ENCODE results near the gene DOK6.

DOK6 gene

GRCh38 chr18:69539404-69539803 is 138.7 kb downstream of the DOK6 start:
- peaks cover 9% of the 10 kb centered on the region for H3K27me3 Mint-ChIP-seq
- H3K9me3 Mint-ChIP-seq (ENCODE audit: low read depth) = no peaks in the 10 kb centered on the region
- H3K27ac Mint-ChIP-seq = no peak overlapping the region
- H3K4me1 Mint-ChIP-seq (ENCODE audit: low read depth) = no peaks in the 10 kb centered on the region
- H3K36me3 Mint-ChIP-seq = no peaks in the 10 kb centered on the region
- no peak overlapping the region for H3K4me3 Mint-ChIP-seq

- H3K9me3 Mint-ChIP-seq (ENCODE audit: low read depth) = no peaks in the 10 kb centered on the region
- H3K4me3 Mint-ChIP-seq = no peak overlapping the region
Observed at GRCh38 chr18:69556228-69556627, 155.5 kb downstream of the DOK6 start.

GRCh38 chr18:69557282-69557681 is 156.6 kb downstream of the DOK6 start:
- H3K27ac Mint-ChIP-seq = no peak overlapping the region
- no peak overlapping the region for H3K4me3 Mint-ChIP-seq
- no peaks in the 10 kb centered on the region for H3K4me1 Mint-ChIP-seq (ENCODE audit: low read depth)
- H3K9me3 Mint-ChIP-seq (ENCODE audit: low read depth) = peaks cover 9% of the 10 kb centered on the region
- no peaks in the 10 kb centered on the region for H3K27me3 Mint-ChIP-seq
- no peaks in the 10 kb centered on the region for H3K36me3 Mint-ChIP-seq

More at GRCh38 chr18:69556228-69556627, 155.5 kb downstream of the DOK6 start:
- no peak overlapping the region for H3K27ac Mint-ChIP-seq
- H3K27me3 Mint-ChIP-seq = no peaks in the 10 kb centered on the region
- H3K4me1 Mint-ChIP-seq (ENCODE audit: low read depth) = no peaks in the 10 kb centered on the region
- H3K36me3 Mint-ChIP-seq = no peaks in the 10 kb centered on the region

GRCh38 chr18:69558052-69558451 is 157.4 kb downstream of the DOK6 start:
- Mint-ChIP-seq H3K27me3 (no peaks in the 10 kb centered on the region), H3K27ac (no peak overlapping the region), H3K9me3 (ENCODE audit: low read depth) (peaks cover 9% of the 10 kb centered on the region), H3K4me3 (no peak overlapping the region), H3K4me1 (ENCODE audit: low read depth) (no peaks in the 10 kb centered on the region), H3K36me3 (no peaks in the 10 kb centered on the region)

- Mint-ChIP-seq H3K9me3 (ENCODE audit: low read depth) (peaks cover 9% of the 10 kb centered on the region), H3K4me3 (no peak overlapping the region), H3K36me3 (no peaks in the 10 kb centered on the region), H3K27ac (no peak overlapping the region), H3K27me3 (no peaks in the 10 kb centered on the region), H3K4me1 (ENCODE audit: low read depth) (no peaks in the 10 kb centered on the region)
Observed at GRCh38 chr18:69559604-69560003, 158.9 kb downstream of the DOK6 start.

- peaks cover 15% of the 10 kb centered on the region for H3K9me3 Mint-ChIP-seq (ENCODE audit: low read depth)
- no peak overlapping the region for H3K4me3 Mint-ChIP-seq
- no peak overlapping the region for H3K27ac Mint-ChIP-seq
- no peaks in the 10 kb centered on the region for H3K4me1 Mint-ChIP-seq (ENCODE audit: low read depth)
- H3K36me3 Mint-ChIP-seq = peaks cover 4% of the 10 kb centered on the region
- H3K27me3 Mint-ChIP-seq = peaks cover 6% of the 10 kb centered on the region
Observed at GRCh38 chr18:69564602-69565001, 163.9 kb downstream of the DOK6 start.

GRCh38 chr18:69567813-69568488 is 167.3 kb downstream of the DOK6 start:
- Mint-ChIP-seq H3K4me3 (no peak overlapping the region), H3K27me3 (peaks cover 6% of the 10 kb centered on the region), H3K27ac (no peak overlapping the region), H3K4me1 (ENCODE audit: low read depth) (no peaks in the 10 kb centered on the region), H3K9me3 (ENCODE audit: low read depth) (peaks cover 5% of the 10 kb centered on the region), H3K36me3 (peaks cover 4% of the 10 kb centered on the region)

- no peak overlapping the region for H3K4me3 Mint-ChIP-seq
- peaks cover 4% of the 10 kb centered on the region for H3K36me3 Mint-ChIP-seq
- peaks cover 6% of the 10 kb centered on the region for H3K27me3 Mint-ChIP-seq
- no peaks in the 10 kb centered on the region for H3K4me1 Mint-ChIP-seq (ENCODE audit: low read depth)
- no peak overlapping the region for H3K27ac Mint-ChIP-seq
- H3K9me3 Mint-ChIP-seq (ENCODE audit: low read depth) = peaks cover 5% of the 10 kb centered on the region
Observed at GRCh38 chr18:69569133-69569532, 168.4 kb downstream of the DOK6 start.

GRCh38 chr18:69574401-69574800 is 173.7 kb downstream of the DOK6 start:
- peaks cover 2% of the 10 kb centered on the region for H3K4me1 Mint-ChIP-seq (ENCODE audit: low read depth)
- H3K27me3 Mint-ChIP-seq = no peaks in the 10 kb centered on the region
- no peaks in the 10 kb centered on the region for H3K9me3 Mint-ChIP-seq (ENCODE audit: low read depth)
- no peaks in the 10 kb centered on the region for H3K36me3 Mint-ChIP-seq
- H3K4me3 Mint-ChIP-seq = no peak overlapping the region
- no peak overlapping the region for H3K27ac Mint-ChIP-seq

GRCh38 chr18:69580107-69580506 is 179.4 kb downstream of the DOK6 start:
- no peak overlapping the region for H3K27ac Mint-ChIP-seq
- no peaks in the 10 kb centered on the region for H3K36me3 Mint-ChIP-seq
- peak overlapping the region; percentile 15 for H3K4me3 Mint-ChIP-seq
- H3K27me3 Mint-ChIP-seq = no peaks in the 10 kb centered on the region
- H3K9me3 Mint-ChIP-seq (ENCODE audit: low read depth) = no peaks in the 10 kb centered on the region
- peaks cover 16% of the 10 kb centered on the region for H3K4me1 Mint-ChIP-seq (ENCODE audit: low read depth)

GRCh38 chr18:69584429-69584828 is 183.7 kb downstream of the DOK6 start:
- no peak overlapping the region for H3K4me3 Mint-ChIP-seq

GRCh38 chr18:69585696-69586095 is 185.0 kb downstream of the DOK6 start:
- Mint-ChIP-seq H3K27me3 (no peaks in the 10 kb centered on the region), H3K4me3 (no peak overlapping the region), H3K36me3 (no peaks in the 10 kb centered on the region), H3K4me1 (ENCODE audit: low read depth) (peaks cover 4% of the 10 kb centered on the region), H3K27ac (no peak overlapping the region), H3K9me3 (ENCODE audit: low read depth) (no peaks in the 10 kb centered on the region)

More at GRCh38 chr18:69584429-69584828, 183.7 kb downstream of the DOK6 start:
- Mint-ChIP-seq H3K36me3 (no peaks in the 10 kb centered on the region), H3K27ac (no peak overlapping the region), H3K4me1 (ENCODE audit: low read depth) (peaks cover 14% of the 10 kb centered on the region), H3K27me3 (no peaks in the 10 kb centered on the region), H3K9me3 (ENCODE audit: low read depth) (no peaks in the 10 kb centered on the region)

- H3K27ac Mint-ChIP-seq = no peak overlapping the region
Observed at GRCh38 chr18:69586537-69586936, 185.8 kb downstream of the DOK6 start.

GRCh38 chr18:69588301-69588700 is 187.6 kb downstream of the DOK6 start:
- Mint-ChIP-seq H3K4me3 (no peak overlapping the region), H3K27ac (no peak overlapping the region), H3K9me3 (ENCODE audit: low read depth) (no peaks in the 10 kb centered on the region), H3K4me1 (ENCODE audit: low read depth) (no peaks in the 10 kb centered on the region), H3K27me3 (no peaks in the 10 kb centered on the region), H3K36me3 (no peaks in the 10 kb centered on the region)

More at GRCh38 chr18:69586537-69586936, 185.8 kb downstream of the DOK6 start:
- Mint-ChIP-seq H3K36me3 (no peaks in the 10 kb centered on the region), H3K4me1 (ENCODE audit: low read depth) (no peaks in the 10 kb centered on the region), H3K9me3 (ENCODE audit: low read depth) (no peaks in the 10 kb centered on the region), H3K4me3 (no peak overlapping the region), H3K27me3 (no peaks in the 10 kb centered on the region)

GRCh38 chr18:69590150-69590549 is 189.5 kb downstream of the DOK6 start:
- Mint-ChIP-seq H3K27ac (no peak overlapping the region), H3K36me3 (no peaks in the 10 kb centered on the region), H3K4me3 (no peak overlapping the region), H3K9me3 (ENCODE audit: low read depth) (no peaks in the 10 kb centered on the region), H3K4me1 (ENCODE audit: low read depth) (no peaks in the 10 kb centered on the region), H3K27me3 (no peaks in the 10 kb centered on the region)

GRCh38 chr18:69596345-69596744 is 195.7 kb downstream of the DOK6 start:
- no peak overlapping the region for H3K27ac Mint-ChIP-seq
- H3K4me3 Mint-ChIP-seq = no peak overlapping the region
- H3K9me3 Mint-ChIP-seq (ENCODE audit: low read depth) = peaks cover 6% of the 10 kb centered on the region
- peaks cover 3% of the 10 kb centered on the region for H3K36me3 Mint-ChIP-seq
- H3K4me1 Mint-ChIP-seq (ENCODE audit: low read depth) = no peaks in the 10 kb centered on the region
- H3K27me3 Mint-ChIP-seq = no peaks in the 10 kb centered on the region
